IMR-90 (cell line): ENCODE results near the gene NOS3.

ENCODE experiments used
- BHLHE40 ChIP-seq: fragments of 150-350 bp; IDR thresholded peaks from 2 replicates; pipeline ENCODE4 v1.6.1; 2016; ENCODE audit warnings: mild to moderate bottlenecking, low read depth, low read length
- CEBPB ChIP-seq: IDR thresholded peaks from 2 replicates; pipeline ENCODE4 v1.6.1; 2012; ENCODE audit warnings: low read depth, low read length, improper control_type of control experiment
- FOS ChIP-seq: fragments of 150-350 bp; IDR thresholded peaks from 2 replicates; pipeline ENCODE4 v1.6.1; 2016; ENCODE audit warnings: low read depth, low read length
- MAFK ChIP-seq: IDR thresholded peaks from 2 replicates; pipeline ENCODE4 v1.6.1; 2012; ENCODE audit warnings: low read depth, low read length, improper control_type of control experiment
- MAZ ChIP-seq: IDR thresholded peaks from 2 replicates; pipeline ENCODE4 v1.6.1; 2012; ENCODE audit warnings: low read depth, mild to moderate bottlenecking, low read length, improper control_type of control experiment, moderate library complexity, borderline replicate concordance
- MXI1 ChIP-seq: IDR thresholded peaks from 2 replicates; pipeline ENCODE4 v1.6.1; 2012; ENCODE audit warnings: low read depth, mild to moderate bottlenecking, low read length, moderate library complexity, borderline replicate concordance
- NFE2L2 ChIP-seq: fragments of 150-350 bp; IDR thresholded peaks from 2 replicates; pipeline ENCODE4 v1.6.1; 2016; ENCODE audit warnings: low read depth, mild to moderate bottlenecking, low read length
- POLR2A ChIP-seq: IDR thresholded peaks from 2 replicates; pipeline ENCODE4 v1.6.1; 2012; ENCODE audit warnings: mild to moderate bottlenecking, low read depth, low read length
- RCOR1 ChIP-seq: IDR thresholded peaks from 2 replicates; pipeline ENCODE4 v1.6.1; 2012; ENCODE audit warnings: mild to moderate bottlenecking, low read length, improper control_type of control experiment; ENCODE audit not compliant: insufficient replicate concordance
- TF ChIP-seq, protein P1 (sequence below): conservative IDR thresholded peaks from 2 replicates; pipeline ENCODE4 v1.5.1; 2012; ENCODE audit warnings: mild to moderate bottlenecking, low read depth, low read length, improper control_type of control experiment
- TF ChIP-seq, protein P2 (sequence below): fragments of 150-350 bp; IDR thresholded peaks from 2 replicates; pipeline ENCODE4 v1.6.1; 2017; ENCODE audit warnings: mild to moderate bottlenecking, antibody characterized with exemption, low read length, low read depth
- TF ChIP-seq, protein P3 (sequence below): fragments of 150-350 bp; IDR thresholded peaks from 2 replicates; pipeline ENCODE4 v1.6.1; 2016; ENCODE audit warnings: low read depth, mild to moderate bottlenecking, low read length, moderate library complexity, borderline replicate concordance

DNA sequence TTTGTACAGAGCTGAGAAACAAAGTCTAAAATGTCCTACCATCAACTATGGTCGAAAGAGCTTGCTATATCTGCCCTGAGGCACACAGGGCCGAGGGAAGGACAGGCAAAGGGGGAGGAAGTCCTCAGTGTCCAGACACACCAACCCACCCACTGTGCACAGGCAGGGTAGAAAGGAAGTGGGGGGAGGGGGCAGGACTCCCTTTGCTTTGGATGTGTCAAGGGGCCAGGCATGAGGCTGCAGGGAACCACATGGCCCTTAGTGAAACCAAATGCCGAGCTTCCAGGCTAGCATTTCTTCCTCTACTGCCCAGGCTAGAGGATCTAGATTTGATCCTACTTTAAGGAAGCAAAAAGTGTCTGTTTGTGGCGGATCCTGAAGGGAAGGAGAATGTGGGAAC is 41.3 kb upstream of the NOS3 start:
- TF ChIP-seq, protein P1, sequence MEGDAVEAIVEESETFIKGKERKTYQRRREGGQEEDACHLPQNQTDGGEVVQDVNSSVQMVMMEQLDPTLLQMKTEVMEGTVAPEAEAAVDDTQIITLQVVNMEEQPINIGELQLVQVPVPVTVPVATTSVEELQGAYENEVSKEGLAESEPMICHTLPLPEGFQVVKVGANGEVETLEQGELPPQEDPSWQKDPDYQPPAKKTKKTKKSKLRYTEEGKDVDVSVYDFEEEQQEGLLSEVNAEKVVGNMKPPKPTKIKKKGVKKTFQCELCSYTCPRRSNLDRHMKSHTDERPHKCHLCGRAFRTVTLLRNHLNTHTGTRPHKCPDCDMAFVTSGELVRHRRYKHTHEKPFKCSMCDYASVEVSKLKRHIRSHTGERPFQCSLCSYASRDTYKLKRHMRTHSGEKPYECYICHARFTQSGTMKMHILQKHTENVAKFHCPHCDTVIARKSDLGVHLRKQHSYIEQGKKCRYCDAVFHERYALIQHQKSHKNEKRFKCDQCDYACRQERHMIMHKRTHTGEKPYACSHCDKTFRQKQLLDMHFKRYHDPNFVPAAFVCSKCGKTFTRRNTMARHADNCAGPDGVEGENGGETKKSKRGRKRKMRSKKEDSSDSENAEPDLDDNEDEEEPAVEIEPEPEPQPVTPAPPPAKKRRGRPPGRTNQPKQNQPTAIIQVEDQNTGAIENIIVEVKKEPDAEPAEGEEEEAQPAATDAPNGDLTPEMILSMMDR, result no peak
- TF ChIP-seq MXI1 (no peak), CEBPB (no peak), POLR2A (no peak), NFE2L2 (no peak), BHLHE40 (no peak), MAFK (no peak), RCOR1 (no peak), MAZ (no peak), FOS (no peak)
- TF ChIP-seq, protein P2, sequence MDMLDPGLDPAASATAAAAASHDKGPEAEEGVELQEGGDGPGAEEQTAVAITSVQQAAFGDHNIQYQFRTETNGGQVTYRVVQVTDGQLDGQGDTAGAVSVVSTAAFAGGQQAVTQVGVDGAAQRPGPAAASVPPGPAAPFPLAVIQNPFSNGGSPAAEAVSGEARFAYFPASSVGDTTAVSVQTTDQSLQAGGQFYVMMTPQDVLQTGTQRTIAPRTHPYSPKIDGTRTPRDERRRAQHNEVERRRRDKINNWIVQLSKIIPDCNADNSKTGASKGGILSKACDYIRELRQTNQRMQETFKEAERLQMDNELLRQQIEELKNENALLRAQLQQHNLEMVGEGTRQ, result no peak
- TF ChIP-seq, protein P3, sequence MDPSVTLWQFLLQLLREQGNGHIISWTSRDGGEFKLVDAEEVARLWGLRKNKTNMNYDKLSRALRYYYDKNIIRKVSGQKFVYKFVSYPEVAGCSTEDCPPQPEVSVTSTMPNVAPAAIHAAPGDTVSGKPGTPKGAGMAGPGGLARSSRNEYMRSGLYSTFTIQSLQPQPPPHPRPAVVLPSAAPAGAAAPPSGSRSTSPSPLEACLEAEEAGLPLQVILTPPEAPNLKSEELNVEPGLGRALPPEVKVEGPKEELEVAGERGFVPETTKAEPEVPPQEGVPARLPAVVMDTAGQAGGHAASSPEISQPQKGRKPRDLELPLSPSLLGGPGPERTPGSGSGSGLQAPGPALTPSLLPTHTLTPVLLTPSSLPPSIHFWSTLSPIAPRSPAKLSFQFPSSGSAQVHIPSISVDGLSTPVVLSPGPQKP, result no peak
